Activated naive CD8-positive, alpha-beta T cell treated with anti-CD3 and anti-CD28 coated beads, Interleukin-2, amount 50 U/mL, for 24 hours (primary cell): ENCODE data around the gene ADCY5.

Experiments
- ATAC-seq: fragments of 150-1000 bp; cut with Tn5 transposase; one replicate; pipeline ENCODE4 v1.10.0; 2021
- DNase-seq: peaks from one replicate; pipeline ENCODE4 v3.0.0; 2021
- H3K27ac Mint-ChIP-seq: one replicate; pipeline ENCODE4 v1.8.0; 2021; ENCODE audit warnings: mild to moderate bottlenecking, mixed read lengths
- H3K27me3 Mint-ChIP-seq: one replicate; pipeline ENCODE4 v1.8.0; 2021; ENCODE audit warnings: mixed read lengths
- H3K36me3 Mint-ChIP-seq: one replicate; pipeline ENCODE4 v1.8.0; 2021; ENCODE audit warnings: low read depth, mixed read lengths
- H3K4me1 Mint-ChIP-seq: one replicate; pipeline ENCODE4 v1.8.0; 2021; ENCODE audit warnings: mixed read lengths
- H3K4me3 Mint-ChIP-seq: one replicate; pipeline ENCODE4 v1.8.0; 2021; ENCODE audit warnings: mild to moderate bottlenecking, moderate library complexity, mixed read lengths
- H3K9me3 Mint-ChIP-seq: one replicate; pipeline ENCODE4 v1.8.0; 2021; ENCODE audit warnings: mixed read lengths

Gene ADCY5

DNA sequence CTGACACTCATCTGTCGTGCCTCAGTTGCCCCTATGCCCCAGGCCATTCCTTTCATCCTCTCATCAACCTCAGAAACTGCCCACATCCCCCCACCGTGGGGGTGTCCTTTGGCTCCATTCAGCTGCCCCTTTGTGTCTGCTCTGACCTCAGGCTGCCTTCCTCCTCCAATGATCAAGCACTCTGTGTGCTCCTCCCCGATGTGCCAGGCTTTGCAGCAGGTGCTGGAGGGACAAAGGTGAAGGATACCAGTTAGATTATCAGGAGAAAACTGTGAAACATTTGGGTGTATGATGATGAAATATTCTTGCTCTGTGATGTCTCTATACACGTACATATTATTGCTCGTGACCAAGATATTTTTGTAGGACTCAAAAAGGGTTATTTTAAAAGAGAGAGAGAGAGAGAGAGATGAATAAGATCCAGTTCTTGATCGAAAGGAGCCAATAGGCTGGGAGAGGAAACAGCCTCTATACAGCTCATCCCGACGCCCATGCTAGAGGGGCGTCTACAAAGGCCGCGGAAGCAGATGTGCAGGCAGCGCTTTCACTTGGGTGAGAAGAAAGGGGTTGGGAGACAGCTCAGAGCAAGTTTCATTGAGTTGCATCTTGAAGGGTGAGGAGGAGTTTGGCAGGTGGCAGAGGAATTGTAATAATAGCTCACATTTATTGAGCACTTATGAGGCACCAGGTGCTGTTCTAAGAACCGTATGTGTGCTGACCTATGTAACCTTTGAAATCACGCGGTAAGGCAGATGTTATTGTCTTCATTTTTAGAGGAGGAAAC lies 28.3 kb upstream of the ADCY5 start:
- Mint-ChIP-seq H3K4me3 (no peak overlapping the region), H3K9me3 (no peaks in the 10 kb centered on the region), H3K4me1 (no peaks in the 10 kb centered on the region), H3K27ac (no peak overlapping the region), H3K36me3 (no peaks in the 10 kb centered on the region), H3K27me3 (peaks cover 28% of the 10 kb centered on the region)
- ATAC-seq (no peak), DNase-seq (no peak)

DNA sequence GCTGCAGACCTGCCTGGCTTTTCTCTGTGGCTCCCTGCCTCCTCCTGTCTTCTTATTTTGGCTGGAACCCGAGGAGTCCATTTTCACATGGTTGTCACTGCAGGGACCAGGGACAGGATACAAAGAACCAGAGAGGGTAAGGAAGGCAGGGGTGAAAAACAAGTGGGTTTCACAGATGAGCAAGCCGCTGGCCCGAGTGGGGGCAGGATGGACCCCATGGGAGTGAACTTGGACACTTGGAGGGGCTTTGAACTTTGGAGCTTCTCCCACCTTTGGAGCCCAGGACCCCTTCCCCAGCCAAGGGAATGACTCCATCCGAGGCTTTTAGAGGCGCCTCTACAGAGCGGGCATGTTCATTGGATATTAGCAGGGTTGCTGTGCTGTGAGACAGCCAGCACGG lies 26.9 kb upstream of the ADCY5 start:
- Mint-ChIP-seq H3K9me3 (no peaks in the 10 kb centered on the region), H3K4me1 (no peaks in the 10 kb centered on the region), H3K4me3 (no peak overlapping the region), H3K36me3 (no peaks in the 10 kb centered on the region), H3K27me3 (peaks cover 28% of the 10 kb centered on the region), H3K27ac (no peak overlapping the region)
- no peak for ATAC-seq
- DNase-seq: no peak

DNA sequence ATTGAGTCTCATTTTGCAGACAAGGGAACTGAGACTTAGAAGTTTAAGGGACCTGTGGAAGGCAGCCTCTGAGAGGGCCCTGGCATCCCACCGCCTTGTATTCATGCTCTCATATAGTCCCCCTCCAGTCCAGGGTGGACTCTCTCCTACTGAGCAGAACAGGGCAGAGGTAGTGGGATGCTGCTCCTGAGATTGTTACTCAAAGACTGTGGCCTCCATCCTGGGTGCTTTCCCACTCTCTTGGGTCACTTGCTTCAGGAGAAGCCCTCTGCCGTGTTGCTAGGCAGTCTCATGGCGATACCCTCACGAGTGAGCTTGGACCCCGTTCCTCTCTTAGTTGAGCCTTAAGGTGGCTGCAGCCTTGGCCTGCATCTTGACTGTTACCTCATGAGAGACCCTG lies 22.2 kb upstream of the ADCY5 start:
- ATAC-seq (peak; percentile 20), DNase-seq (no peak)
- Mint-ChIP-seq H3K27me3 (peaks cover 17% of the 10 kb centered on the region), H3K4me3 (no peak overlapping the region), H3K9me3 (no peaks in the 10 kb centered on the region), H3K27ac (no peak overlapping the region), H3K4me1 (no peaks in the 10 kb centered on the region), H3K36me3 (no peaks in the 10 kb centered on the region)

DNA sequence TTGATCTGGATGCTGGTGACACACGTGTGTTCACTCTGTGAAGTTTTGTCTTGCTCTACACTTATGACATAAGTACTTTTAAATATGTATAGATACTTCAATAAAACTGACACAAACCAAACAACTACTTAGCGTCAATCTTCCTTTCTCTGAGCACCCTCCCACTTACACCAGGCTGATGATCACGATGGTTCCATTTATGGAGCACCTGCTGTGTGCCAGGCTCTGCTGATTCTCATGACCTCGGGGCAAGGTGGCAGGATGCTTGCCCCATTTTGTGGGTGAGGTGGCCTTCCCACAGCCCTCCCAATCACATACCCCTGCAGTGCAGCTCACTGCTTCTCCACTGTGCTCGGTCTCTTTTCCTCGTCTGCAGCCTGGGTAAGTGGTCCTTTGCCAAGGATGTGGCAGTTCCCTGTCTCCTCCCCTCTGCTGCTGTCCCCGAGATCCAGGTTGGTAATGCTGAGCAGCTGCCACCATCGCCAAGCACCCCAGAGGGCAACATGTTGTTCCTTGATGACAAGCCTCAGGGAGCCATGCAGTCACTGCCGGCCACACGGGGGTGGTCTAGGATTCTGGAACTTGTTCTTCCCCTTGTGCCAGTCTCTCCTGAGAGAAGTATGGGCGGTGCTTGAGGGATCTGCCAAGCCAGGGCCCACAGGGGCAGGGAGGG lies 20.6 kb upstream of the ADCY5 start:
- Mint-ChIP-seq H3K9me3 (no peaks in the 10 kb centered on the region), H3K27me3 (peaks cover 8% of the 10 kb centered on the region), H3K27ac (no peak overlapping the region), H3K4me3 (no peak overlapping the region), H3K4me1 (no peaks in the 10 kb centered on the region), H3K36me3 (no peaks in the 10 kb centered on the region)
- no peak for ATAC-seq
- DNase-seq: no peak

DNA sequence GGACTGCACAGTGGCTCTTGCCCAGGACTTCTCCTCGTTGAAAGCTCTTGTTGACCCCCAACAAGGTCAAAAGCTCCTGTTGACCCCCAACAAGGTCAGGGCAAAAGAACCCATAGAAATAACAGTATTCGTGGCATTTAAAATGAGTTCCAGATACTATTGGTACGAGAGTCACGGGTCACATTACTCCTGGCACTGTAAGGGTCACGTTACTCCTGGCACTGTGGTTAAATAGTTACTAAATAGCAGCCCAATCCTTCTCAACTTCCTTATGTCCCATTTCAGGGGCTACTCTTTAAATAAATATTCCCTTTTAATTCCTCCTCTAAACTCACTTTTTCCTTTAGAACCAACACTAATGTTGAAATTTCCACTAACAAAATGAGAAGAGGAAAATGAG lies 18.2 kb upstream of the ADCY5 start:
- no peaks in the 10 kb centered on the region for H3K36me3 Mint-ChIP-seq
- no peak overlapping the region for H3K4me3 Mint-ChIP-seq
- no peak overlapping the region for H3K27ac Mint-ChIP-seq
- no peaks in the 10 kb centered on the region for H3K4me1 Mint-ChIP-seq
- peaks cover 14% of the 10 kb centered on the region for H3K27me3 Mint-ChIP-seq
- no peak for DNase-seq
- H3K9me3 Mint-ChIP-seq: no peaks in the 10 kb centered on the region
- no peak for ATAC-seq

DNA sequence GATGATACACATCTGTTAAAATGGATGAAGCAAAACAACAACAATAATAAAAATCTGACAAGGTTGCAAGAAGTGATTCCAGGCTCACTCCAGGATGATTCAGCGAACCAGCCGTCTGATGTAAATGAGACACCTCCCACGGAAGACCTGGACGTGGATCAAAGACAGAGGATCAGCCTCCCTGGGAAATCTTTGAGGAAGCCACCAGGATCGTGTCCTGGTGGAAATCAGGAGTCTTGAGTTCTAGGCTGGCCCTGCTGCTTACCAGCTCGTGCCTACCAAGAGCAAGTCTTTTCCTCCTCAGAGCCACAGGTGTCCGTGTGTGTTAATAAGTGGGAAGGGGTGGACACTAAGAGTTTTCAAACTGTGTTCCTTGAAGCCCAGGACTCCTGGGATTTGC lies 15.3 kb upstream of the ADCY5 start:
- no peak for DNase-seq
- Mint-ChIP-seq H3K36me3 (no peaks in the 10 kb centered on the region), H3K27ac (no peak overlapping the region), H3K4me3 (no peak overlapping the region), H3K27me3 (peaks cover 19% of the 10 kb centered on the region), H3K9me3 (no peaks in the 10 kb centered on the region), H3K4me1 (no peaks in the 10 kb centered on the region)
- no peak for ATAC-seq

DNA sequence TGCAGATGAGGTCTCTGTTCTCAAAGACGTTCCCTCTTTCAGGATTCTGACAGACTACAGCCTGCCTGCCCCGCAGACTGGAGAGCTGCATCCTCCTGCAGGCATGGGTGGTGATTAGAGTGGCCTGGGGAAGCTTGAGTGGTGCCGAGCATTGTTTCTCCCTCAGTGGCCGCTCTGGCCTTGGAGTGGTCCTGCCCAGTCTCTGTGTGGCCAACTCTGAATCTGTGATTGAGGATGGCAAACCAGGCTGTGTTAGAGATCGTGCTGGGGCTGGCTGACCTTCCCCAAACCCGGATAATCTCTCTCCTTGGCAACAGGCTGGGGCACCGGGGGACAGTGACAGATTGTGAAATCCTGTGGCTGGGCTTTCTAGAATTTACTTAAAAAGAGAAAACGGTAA lies 11.0 kb upstream of the ADCY5 start:
- DNase-seq (no peak), ATAC-seq (no peak)
- H3K4me1 Mint-ChIP-seq: no peaks in the 10 kb centered on the region
- H3K9me3 Mint-ChIP-seq: no peaks in the 10 kb centered on the region
- no peaks in the 10 kb centered on the region for H3K36me3 Mint-ChIP-seq
- H3K27me3 Mint-ChIP-seq: peaks cover 34% of the 10 kb centered on the region
- no peak overlapping the region for H3K4me3 Mint-ChIP-seq
- no peak overlapping the region for H3K27ac Mint-ChIP-seq

DNA sequence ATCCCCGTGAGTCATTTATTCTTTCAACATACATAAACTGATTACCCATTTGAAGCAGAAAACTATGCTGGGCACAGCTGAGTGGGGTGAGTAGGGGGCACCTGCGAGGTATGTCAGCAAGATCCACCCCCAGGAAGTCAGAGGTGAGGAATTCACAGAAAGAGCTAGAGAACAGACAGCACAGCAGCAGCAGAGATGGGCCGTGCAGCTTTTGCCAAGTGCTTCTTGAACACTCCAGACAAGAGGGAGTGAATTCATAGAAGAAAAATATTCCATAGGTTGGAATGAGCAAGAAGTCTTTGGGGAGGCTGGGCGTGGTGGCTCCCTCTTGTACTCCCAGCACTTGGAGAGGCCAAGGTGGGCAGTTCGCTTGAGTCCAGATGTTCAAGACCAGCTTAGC lies 9.4 kb upstream of the ADCY5 start:
- Mint-ChIP-seq H3K36me3 (no peaks in the 10 kb centered on the region), H3K27ac (no peak overlapping the region), H3K4me1 (no peaks in the 10 kb centered on the region), H3K9me3 (no peaks in the 10 kb centered on the region), H3K4me3 (no peak overlapping the region), H3K27me3 (peaks cover 32% of the 10 kb centered on the region)
- no peak for DNase-seq
- ATAC-seq: no peak

DNA sequence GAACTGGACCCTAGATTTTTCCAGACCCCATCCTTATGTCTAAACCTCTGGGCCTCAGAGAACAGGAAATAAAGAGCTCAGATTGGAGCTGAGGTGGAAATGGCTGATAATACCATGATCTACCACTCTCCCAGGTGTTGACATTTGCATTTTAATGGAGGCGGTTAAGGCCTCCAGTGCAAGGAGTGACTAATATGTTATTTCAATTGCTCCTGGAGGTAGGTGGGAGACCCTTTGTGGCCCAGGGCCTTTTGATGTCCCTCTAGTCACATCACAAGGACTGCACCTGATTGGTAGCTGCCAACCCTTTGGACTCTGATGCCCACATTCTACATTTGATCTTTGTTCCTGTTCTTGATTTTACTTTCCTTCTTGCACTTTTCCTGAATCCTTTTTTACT lies 9.0 kb upstream of the ADCY5 start:
- Mint-ChIP-seq H3K36me3 (no peaks in the 10 kb centered on the region), H3K27me3 (peaks cover 31% of the 10 kb centered on the region), H3K4me1 (no peaks in the 10 kb centered on the region), H3K4me3 (no peak overlapping the region), H3K9me3 (no peaks in the 10 kb centered on the region), H3K27ac (no peak overlapping the region)
- DNase-seq (no peak), ATAC-seq (peak; percentile 40)

DNA sequence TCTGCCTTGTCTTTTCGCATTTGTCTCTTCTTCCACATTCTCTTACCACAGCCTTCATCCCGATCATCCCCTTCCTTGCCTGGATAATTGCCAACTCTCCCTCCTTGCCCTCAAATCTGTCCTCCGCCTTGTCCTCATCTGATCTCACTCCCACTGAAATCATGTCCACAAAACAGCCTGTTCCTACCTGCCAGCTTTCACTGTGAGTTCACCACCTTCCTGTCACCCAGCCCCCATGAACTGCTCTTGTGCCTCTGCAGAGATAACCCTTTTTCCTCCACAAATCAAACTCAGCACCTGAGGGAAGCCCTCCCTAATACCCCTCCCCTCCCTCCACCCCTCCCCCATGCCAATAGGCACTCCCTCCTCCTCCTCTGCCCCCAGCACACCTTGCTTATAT lies 4.8 kb upstream of the ADCY5 start:
- DNase-seq: no peak
- Mint-ChIP-seq H3K4me3 (no peak overlapping the region), H3K36me3 (no peaks in the 10 kb centered on the region), H3K27me3 (peaks cover 43% of the 10 kb centered on the region), H3K9me3 (no peaks in the 10 kb centered on the region), H3K27ac (no peak overlapping the region), H3K4me1 (no peaks in the 10 kb centered on the region)
- no peak for ATAC-seq

DNA sequence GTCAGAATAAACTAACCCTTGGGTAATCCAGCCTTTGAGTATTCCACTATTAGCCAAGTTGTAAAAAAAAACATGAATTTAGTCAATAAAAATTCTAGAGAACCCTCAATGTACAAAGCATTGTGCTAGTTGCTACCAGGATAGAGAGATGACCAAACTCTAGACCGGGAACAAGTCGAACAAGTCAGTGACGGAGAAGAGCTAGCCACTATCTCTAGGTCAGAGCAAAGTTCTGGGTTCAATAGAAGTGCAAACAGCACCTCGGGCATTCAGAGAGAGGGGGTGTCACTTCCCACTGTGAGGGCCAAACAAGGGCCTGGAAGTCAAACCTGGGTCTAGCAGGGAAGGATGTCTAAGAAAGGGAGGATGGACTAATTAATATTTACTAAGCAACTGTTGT lies 2.3 kb upstream of the ADCY5 start:
- H3K27me3 Mint-ChIP-seq: peaks cover 44% of the 10 kb centered on the region
- H3K4me1 Mint-ChIP-seq: no peaks in the 10 kb centered on the region
- H3K4me3 Mint-ChIP-seq: no peak overlapping the region
- H3K27ac Mint-ChIP-seq: no peak overlapping the region
- DNase-seq (no peak), ATAC-seq (no peak)
- no peaks in the 10 kb centered on the region for H3K9me3 Mint-ChIP-seq
- no peaks in the 10 kb centered on the region for H3K36me3 Mint-ChIP-seq

DNA sequence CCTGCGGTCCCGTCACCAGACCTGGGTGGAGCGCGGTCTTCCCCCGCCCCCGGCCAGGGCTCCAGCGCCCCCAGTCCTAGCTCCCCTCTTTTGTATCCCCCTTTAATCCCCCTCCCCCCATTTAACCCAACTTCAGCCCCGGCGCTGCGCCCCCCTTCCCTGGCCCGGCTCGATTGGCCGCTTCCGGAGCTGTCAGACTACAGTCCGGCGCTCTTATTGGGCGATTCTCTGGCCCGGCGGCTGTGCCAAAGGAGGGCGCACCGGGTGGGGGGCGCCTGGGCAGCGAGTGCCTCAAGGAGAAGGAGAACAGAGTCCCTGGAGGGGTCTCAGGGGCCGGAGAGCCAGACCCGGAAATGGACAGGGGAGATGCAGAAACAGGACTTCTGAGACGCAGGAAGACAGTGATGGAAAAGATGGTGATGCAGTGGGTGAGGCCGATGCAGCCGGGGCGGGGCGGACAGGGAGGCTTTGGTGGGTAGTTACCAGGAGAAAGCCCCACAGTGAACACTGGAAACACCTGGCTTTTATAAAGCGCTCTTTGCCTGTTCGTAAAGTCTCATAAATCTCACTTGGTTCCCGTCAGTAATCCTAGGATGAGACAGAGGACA lies 1.2 kb upstream of the ADCY5 start:
- H3K36me3 Mint-ChIP-seq: no peaks in the 10 kb centered on the region
- no peaks in the 10 kb centered on the region for H3K9me3 Mint-ChIP-seq
- H3K27ac Mint-ChIP-seq: no peak overlapping the region
- ATAC-seq (no peak), DNase-seq (no peak)
- H3K4me1 Mint-ChIP-seq: no peaks in the 10 kb centered on the region
- peak overlapping the region; percentile 14 for H3K4me3 Mint-ChIP-seq
- H3K27me3 Mint-ChIP-seq: peaks cover 49% of the 10 kb centered on the region

DNA sequence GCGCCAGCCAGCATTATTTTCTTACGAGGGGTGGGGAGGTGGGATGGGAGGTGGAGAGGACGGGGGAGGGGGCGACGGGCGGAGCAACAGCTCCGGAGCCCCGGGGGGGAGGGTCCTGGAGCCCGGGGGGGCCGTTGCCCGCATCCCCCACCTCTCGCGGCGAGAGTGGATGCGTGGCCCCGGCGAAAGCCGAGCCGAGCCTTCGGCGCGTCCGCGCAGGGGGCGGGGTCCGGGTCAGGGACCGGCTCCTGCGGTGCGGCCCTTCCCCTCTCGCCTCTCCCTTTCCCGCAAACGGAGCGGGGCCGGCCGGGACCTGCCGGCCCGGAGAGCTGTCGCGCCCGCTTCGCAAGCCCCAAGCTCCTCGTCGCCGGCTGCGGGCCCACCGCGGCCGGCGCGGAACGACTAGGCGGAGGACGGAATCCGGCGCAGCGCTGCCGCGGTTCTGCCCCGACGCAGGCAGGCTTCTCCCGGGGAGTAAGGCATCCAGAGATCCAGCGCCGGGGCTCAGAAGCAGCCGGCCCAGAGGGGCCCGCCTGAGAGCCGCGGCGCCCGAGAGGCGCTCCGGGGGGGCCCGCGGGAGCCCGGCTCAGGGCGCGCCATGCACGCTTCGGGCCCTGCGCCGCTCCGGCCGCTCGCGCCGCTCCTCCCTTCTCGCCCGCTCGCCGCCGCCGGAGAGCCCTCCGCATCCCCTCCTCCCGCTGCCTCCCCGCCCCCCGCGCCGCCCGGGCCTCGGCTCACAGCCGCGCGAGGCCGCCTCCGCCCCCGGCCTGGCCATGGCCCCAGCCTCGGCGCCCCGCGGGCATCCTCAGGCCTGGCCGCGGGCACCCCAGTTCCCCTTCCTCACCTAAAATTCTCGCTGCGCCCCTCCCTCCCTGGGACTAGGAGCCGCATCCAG lies 459 bp upstream of the ADCY5 start:
- peak; percentile 25 for ATAC-seq

DNA sequence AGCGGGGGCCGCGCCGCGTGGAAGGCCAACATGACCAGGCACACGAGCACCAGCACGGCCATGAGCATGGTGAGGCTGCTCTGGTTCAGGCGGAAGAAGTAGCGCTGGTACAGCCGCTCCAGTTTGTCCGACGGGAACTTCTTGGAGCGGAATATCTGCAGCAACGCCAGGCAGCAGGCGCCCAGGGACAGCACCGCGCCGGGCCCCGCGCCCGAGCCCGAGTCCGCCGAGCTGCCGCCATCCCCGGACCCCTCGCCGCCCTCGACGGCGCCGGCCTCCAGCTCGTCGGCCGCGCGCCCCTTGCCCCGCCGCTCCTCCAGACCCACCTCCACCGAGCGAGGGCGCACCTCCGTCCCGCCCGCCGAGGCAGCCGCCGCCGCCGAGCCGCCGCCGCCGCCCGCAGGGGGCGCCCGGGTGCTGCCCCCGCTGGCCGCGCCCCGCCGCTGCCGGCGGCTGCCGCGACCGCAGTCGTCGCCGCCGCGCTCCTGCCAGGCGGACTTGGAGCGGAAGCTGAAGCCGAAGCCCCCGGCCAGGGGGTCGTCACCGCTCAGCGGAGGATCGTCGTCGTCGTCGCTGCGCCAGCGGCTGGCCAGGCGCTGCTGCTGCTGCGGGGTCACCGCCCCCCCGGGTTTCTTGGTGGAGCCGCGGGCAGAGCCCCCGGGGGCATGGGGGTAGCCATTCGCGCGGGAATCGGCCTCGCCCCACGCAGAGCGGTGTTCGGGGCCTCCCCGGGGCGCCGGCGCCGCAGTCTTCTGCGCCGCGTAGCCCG lies 957 bp downstream of the ADCY5 start:
- Mint-ChIP-seq H3K9me3 (no peaks in the 10 kb centered on the region), H3K4me3 (no peak overlapping the region), H3K27me3 (peaks cover 63% of the 10 kb centered on the region), H3K36me3 (no peaks in the 10 kb centered on the region), H3K27ac (no peak overlapping the region), H3K4me1 (no peaks in the 10 kb centered on the region)
- peak; percentile 6 for ATAC-seq
- peak; percentile 63 for DNase-seq

More for the DNA sequence above, 459 bp upstream of the ADCY5 start:
- DNase-seq: peak; percentile 16
- Mint-ChIP-seq H3K36me3 (no peaks in the 10 kb centered on the region), H3K4me1 (no peaks in the 10 kb centered on the region), H3K27ac (no peak overlapping the region), H3K9me3 (no peaks in the 10 kb centered on the region), H3K27me3 (peaks cover 55% of the 10 kb centered on the region), H3K4me3 (no peak overlapping the region)
